Breast epithelium (tissue), 4 donors: ENCODE results near the gene SH3D19. TPM values are rescaled to one million over a fixed set of nuclear protein-coding genes. Genes with fewer than 3 reads are reported as not detected.

ENCODE experiments used
- DNase-seq, 2 donors: peaks; one replicate each; pipeline ENCODE4 v3.0.0-alpha.2; 2019; ENCODE audit warnings: low spot score in 2 of 2
- H3K27ac ChIP-seq, 2 donors: fragments of 200-600 bp; sonication (generic) in 1 of 2; one replicate each; pipeline ENCODE4 v1.5.1; 2016 to 2019; ENCODE audit warnings: mild to moderate bottlenecking in 1 of 2
- H3K27me3 ChIP-seq, 2 donors: fragments of 200-600 bp; sonication (generic) in 1 of 2; one replicate each; pipeline versions ENCODE4 v1.5.1 to v1.6.0; 2017 to 2019; ENCODE audit warnings: control low read depth in 1 of 2, mild to moderate bottlenecking in 1 of 2
- H3K36me3 ChIP-seq: fragments of 200-600 bp; one replicate; pipeline ENCODE4 v1.5.1; 2019
- H3K4me1 ChIP-seq, 2 donors: fragments of 200-600 bp; sonication (generic); one replicate each; pipeline ENCODE4 v1.5.1; 2016 to 2019; ENCODE audit warnings: control low read depth in 1 of 2
- H3K4me3 ChIP-seq, 3 donors: fragments of 200-600 bp; sonication (generic); 1 replicate in 2 of 3; 2 replicates in 1 of 3; pipeline ENCODE4 v1.5.1; 2016 to 2019; ENCODE audit warnings: mild to moderate bottlenecking in 3 of 3, moderate library complexity in 2 of 3
- H3K9me3 ChIP-seq, 2 donors: fragments of 200-600 bp; sonication (generic) in 1 of 2; one replicate each; pipeline ENCODE4 v1.5.1; 2016 to 2019; ENCODE audit warnings: control low read depth in 1 of 2
- CTCF ChIP-seq, 3 donors: fragments of 450-650 bp; IDR thresholded peaks; one replicate each; pipeline ENCODE4 v1.5.1; 2016 to 2017; ENCODE audit warnings: antibody characterized with exemption in 3 of 3, mild to moderate bottlenecking in 3 of 3, moderate library complexity in 3 of 3
- POLR2A ChIP-seq: fragments of 450-650 bp; IDR thresholded peaks from one replicate; pipeline ENCODE4 v1.6.1; 2016; ENCODE audit warnings: antibody characterized with exemption, mild to moderate bottlenecking, moderate library complexity
- POLR2AphosphoS5 ChIP-seq, 3 donors: sonication (generic); formaldehyde crosslinking; IDR thresholded peaks; one replicate each; pipeline ENCODE4 v1.6.1; 2017; ENCODE audit warnings: antibody characterized with exemption in 3 of 3
- intact Hi-C: fragments of 100-400 bp; cut with DNase I; formaldehyde crosslinking; loops from one replicate; pipeline ENCODE4 v1.15.1; 2023; ENCODE audit warnings: low total_unique reads
- total RNA-seq, 3 donors: library from RNA; depleted of rRNA; stranded (reverse); fragments of >200 nt; gene quantifications; one replicate each; pipeline ENCODE4 v1.1.0, GENCODE V29; 2016

SH3D19 gene
- total RNA-seq, 3 donors from 2014 or later = 82.9 to 297 (median 113) TPM

GRCh38 chr4:151198748-151199147 is 126.7 kb downstream of the SH3D19 start:
- DNase-seq = no peak
- Histone ChIP-seq H3K9me3 (no peaks in the 10 kb centered on the region), H3K27ac (peak overlapping the region; percentile 52 to 80)

GRCh38 chr4:151197247-151197646 is 128.2 kb downstream of the SH3D19 start:
- Histone ChIP-seq H3K36me3 (no peaks in the 10 kb centered on the region), H3K27me3 (no peaks in the 10 kb centered on the region), H3K9me3 (no peaks in the 10 kb centered on the region), H3K4me1 (no peaks in the 10 kb centered on the region), H3K27ac (peak overlapping the region; percentile 10 to 20), H3K4me3 (no peak overlapping the region)
- no peak for DNase-seq
- TF ChIP-seq POLR2AphosphoS5 (IDR thresholded peaks at IDR 0.05) = peak in 2 of 3 donors; percentile 52 to 64
- TF ChIP-seq CTCF (IDR thresholded peaks at IDR 0.05) = no peak
- no peak for TF ChIP-seq POLR2A
- intact Hi-C loops = no loop called here

More at GRCh38 chr4:151198748-151199147, 126.7 kb downstream of the SH3D19 start:
- H3K27me3 ChIP-seq = no peaks in the 10 kb centered on the region
- no peaks in the 10 kb centered on the region for H3K36me3 ChIP-seq
- H3K4me1 ChIP-seq = no peaks in the 10 kb centered on the region
- TF ChIP-seq POLR2AphosphoS5 (IDR thresholded peaks at IDR 0.05) (no peak), CTCF (IDR thresholded peaks at IDR 0.05) (no peak), POLR2A (no peak)
- no peak overlapping the region for H3K4me3 ChIP-seq
- intact Hi-C loops = no loop called here

- H3K27ac ChIP-seq = peak overlapping the region; percentile 17 to 63
- TF ChIP-seq POLR2A = no peak
- TF ChIP-seq POLR2AphosphoS5 (IDR thresholded peaks at IDR 0.05) = no peak
- TF ChIP-seq CTCF (IDR thresholded peaks at IDR 0.05) = no peak
- no peaks in the 10 kb centered on the region for H3K4me1 ChIP-seq
- H3K9me3 ChIP-seq = no peaks in the 10 kb centered on the region
- no peak overlapping the region for H3K4me3 ChIP-seq
- DNase-seq = no peak
- H3K36me3 ChIP-seq = no peaks in the 10 kb centered on the region
- H3K27me3 ChIP-seq = no peaks in the 10 kb centered on the region
- intact Hi-C loops = no loop called here
Observed at GRCh38 chr4:151195801-151196200, 129.6 kb downstream of the SH3D19 start.

- DNase-seq = no peak
- H3K36me3 ChIP-seq = no peaks in the 10 kb centered on the region
- intact Hi-C loops = no loop called here
- H3K4me1 ChIP-seq = no peaks in the 10 kb centered on the region
- H3K27ac ChIP-seq = no peak overlapping the region
- no peaks in the 10 kb centered on the region for H3K9me3 ChIP-seq
- TF ChIP-seq POLR2AphosphoS5 (IDR thresholded peaks at IDR 0.05) = no peak
- no peak for TF ChIP-seq CTCF (IDR thresholded peaks at IDR 0.05)
- no peak for TF ChIP-seq POLR2A
- H3K27me3 ChIP-seq = no peaks in the 10 kb centered on the region
- H3K4me3 ChIP-seq = no peak overlapping the region
Observed at GRCh38 chr4:151193414-151193813, 132.0 kb downstream of the SH3D19 start.

- intact Hi-C loops = no loop called here
- no peaks in the 10 kb centered on the region for H3K36me3 ChIP-seq
- no peaks in the 10 kb centered on the region for H3K9me3 ChIP-seq
- H3K4me1 ChIP-seq = no peaks in the 10 kb centered on the region
- no peak for TF ChIP-seq CTCF (IDR thresholded peaks at IDR 0.05)
- TF ChIP-seq POLR2AphosphoS5 (IDR thresholded peaks at IDR 0.05) = no peak
- no peak for TF ChIP-seq POLR2A
- H3K4me3 ChIP-seq = no peak overlapping the region
- no peaks in the 10 kb centered on the region for H3K27me3 ChIP-seq
- no peak for DNase-seq
- no peak overlapping the region for H3K27ac ChIP-seq
Observed at GRCh38 chr4:151192556-151193235, 132.7 kb downstream of the SH3D19 start.
